ENCODE data around the gene TSPO. TPM values are rescaled to one million over a fixed set of nuclear protein-coding genes. Genes with fewer than 3 reads are reported as not detected.

TSPO gene
- total and polyA plus RNA-seq, 2 experiments from 2014 or later, result 34.6 to 44.7 TPM

GRCh38 chr22:43174941-43175531, 23.7 kb downstream of the TSPO start:
- H3K4me1 Mint-ChIP-seq, result no peaks in the 10 kb centered on the region
- no peaks in the 10 kb centered on the region for H3F3A ChIP-seq (replicated peaks; ENCODE audit: low read depth)
- TF ChIP-seq ETS1 (IDR thresholded peaks at IDR 0.05) (no peak), NANOG (IDR thresholded peaks at IDR 0.05; ENCODE audit: borderline replicate concordance) (no peak)
- TF ChIP-seq, protein P1, sequence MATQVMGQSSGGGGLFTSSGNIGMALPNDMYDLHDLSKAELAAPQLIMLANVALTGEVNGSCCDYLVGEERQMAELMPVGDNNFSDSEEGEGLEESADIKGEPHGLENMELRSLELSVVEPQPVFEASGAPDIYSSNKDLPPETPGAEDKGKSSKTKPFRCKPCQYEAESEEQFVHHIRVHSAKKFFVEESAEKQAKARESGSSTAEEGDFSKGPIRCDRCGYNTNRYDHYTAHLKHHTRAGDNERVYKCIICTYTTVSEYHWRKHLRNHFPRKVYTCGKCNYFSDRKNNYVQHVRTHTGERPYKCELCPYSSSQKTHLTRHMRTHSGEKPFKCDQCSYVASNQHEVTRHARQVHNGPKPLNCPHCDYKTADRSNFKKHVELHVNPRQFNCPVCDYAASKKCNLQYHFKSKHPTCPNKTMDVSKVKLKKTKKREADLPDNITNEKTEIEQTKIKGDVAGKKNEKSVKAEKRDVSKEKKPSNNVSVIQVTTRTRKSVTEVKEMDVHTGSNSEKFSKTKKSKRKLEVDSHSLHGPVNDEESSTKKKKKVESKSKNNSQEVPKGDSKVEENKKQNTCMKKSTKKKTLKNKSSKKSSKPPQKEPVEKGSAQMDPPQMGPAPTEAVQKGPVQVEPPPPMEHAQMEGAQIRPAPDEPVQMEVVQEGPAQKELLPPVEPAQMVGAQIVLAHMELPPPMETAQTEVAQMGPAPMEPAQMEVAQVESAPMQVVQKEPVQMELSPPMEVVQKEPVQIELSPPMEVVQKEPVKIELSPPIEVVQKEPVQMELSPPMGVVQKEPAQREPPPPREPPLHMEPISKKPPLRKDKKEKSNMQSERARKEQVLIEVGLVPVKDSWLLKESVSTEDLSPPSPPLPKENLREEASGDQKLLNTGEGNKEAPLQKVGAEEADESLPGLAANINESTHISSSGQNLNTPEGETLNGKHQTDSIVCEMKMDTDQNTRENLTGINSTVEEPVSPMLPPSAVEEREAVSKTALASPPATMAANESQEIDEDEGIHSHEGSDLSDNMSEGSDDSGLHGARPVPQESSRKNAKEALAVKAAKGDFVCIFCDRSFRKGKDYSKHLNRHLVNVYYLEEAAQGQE (IDR thresholded peaks at IDR 0.05; ENCODE audit: unreplicated experiment), result no peak
- H3K9me3 Mint-ChIP-seq, result no peaks in the 10 kb centered on the region; the same call in 2 of the 3 replicates
- no peaks in the 10 kb centered on the region for H3K27me3 ChIP-seq (ENCODE audit: insufficient read depth)
- peaks cover 78% of the 10 kb centered on the region for H3K36me3 Mint-ChIP-seq (ENCODE audit: low read depth)
- no peak overlapping the region for H3K27ac ChIP-seq (ENCODE audit: low read depth)
- peaks cover 13% of the 10 kb centered on the region; the same call in 1 of the 2 replicates for H3K36me3 ChIP-seq (ENCODE audit: insufficient read depth)
- no peak overlapping the region for H3K4me2 ChIP-seq
- H3K4me1 ChIP-seq (ENCODE audit: insufficient read depth), result no peaks in the 10 kb centered on the region
- H3K79me2 ChIP-seq (replicated peaks; ENCODE audit: insufficient read depth), result no peaks in the 10 kb centered on the region
- H3K4me3 Mint-ChIP-seq, result no peak overlapping the region
- ATAC-seq (no peak), DNase-seq (ENCODE audit: low spot score) (no peak)
- peaks cover 10% of the 10 kb centered on the region for H3K27me3 Mint-ChIP-seq (ENCODE audit: insufficient read depth, low read depth, poor library complexity)
- H2AFZ ChIP-seq, result no peak overlapping the region
- H3K4me3 ChIP-seq, result no peak overlapping the region
- no peak overlapping the region for H3K27ac Mint-ChIP-seq
- no peaks in the 10 kb centered on the region; the same call in 1 of the 2 replicates for H4K20me1 ChIP-seq (replicated peaks; ENCODE audit: insufficient read depth)
- no peaks in the 10 kb centered on the region for H3K9me2 ChIP-seq (ENCODE audit: insufficient read depth)

- no peak overlapping the region for H3K4me3 Mint-ChIP-seq
- H3K4me1 ChIP-seq (ENCODE audit: insufficient read depth), result no peaks in the 10 kb centered on the region
- H2AFZ ChIP-seq, result no peak overlapping the region
- H3K27me3 Mint-ChIP-seq (ENCODE audit: insufficient read depth, low read depth, poor library complexity), result peaks cover 10% of the 10 kb centered on the region
- no peak overlapping the region for H3K4me2 ChIP-seq
- ATAC-seq, result no peak
- no peak overlapping the region for H3K27ac Mint-ChIP-seq
- no peaks in the 10 kb centered on the region for H3K4me1 Mint-ChIP-seq
- no peaks in the 10 kb centered on the region for H3K9me2 ChIP-seq (ENCODE audit: insufficient read depth)
- H3K9me3 Mint-ChIP-seq, result no peaks in the 10 kb centered on the region; the same call in 2 of the 3 replicates
- no peaks in the 10 kb centered on the region for H3K27me3 ChIP-seq (ENCODE audit: insufficient read depth)
- H3K79me2 ChIP-seq (replicated peaks; ENCODE audit: insufficient read depth), result no peaks in the 10 kb centered on the region
- H3K36me3 Mint-ChIP-seq (ENCODE audit: low read depth), result peaks cover 78% of the 10 kb centered on the region
- no peak overlapping the region for H3K27ac ChIP-seq (ENCODE audit: low read depth)
- no peaks in the 10 kb centered on the region; the same call in 1 of the 2 replicates for H4K20me1 ChIP-seq (replicated peaks; ENCODE audit: insufficient read depth)
- H3F3A ChIP-seq (replicated peaks; ENCODE audit: low read depth), result no peaks in the 10 kb centered on the region
- H3K36me3 ChIP-seq (ENCODE audit: insufficient read depth), result peaks cover 11% of the 10 kb centered on the region; the same call in 1 of the 2 replicates
- no peak for DNase-seq (ENCODE audit: low spot score)
- no peak overlapping the region for H3K4me3 ChIP-seq
- TF ChIP-seq, protein P1 (IDR thresholded peaks at IDR 0.05; ENCODE audit: unreplicated experiment), result no peak
- TF ChIP-seq CREB1 (CRISPR knock-in tag; IDR thresholded peaks at IDR 0.05; ENCODE audit: low read depth), result no peak
- TF ChIP-seq POLR2AphosphoS5 (IDR thresholded peaks at IDR 0.05; ENCODE audit: low read depth), result no peak
- TF ChIP-seq NANOG (IDR thresholded peaks at IDR 0.05; ENCODE audit: borderline replicate concordance), result no peak
- TF ChIP-seq EZH2phosphoT487 (IDR thresholded peaks at IDR 0.05; ENCODE audit: unreplicated experiment), result no peak
- TF ChIP-seq ZNF331 (CRISPR knock-in tag; IDR thresholded peaks at IDR 0.05; ENCODE audit: low read depth), result no peak
- no peak for TF ChIP-seq STAT1 (IDR thresholded peaks at IDR 0.05; ENCODE audit: unreplicated experiment)
- TF ChIP-seq, protein P2, sequence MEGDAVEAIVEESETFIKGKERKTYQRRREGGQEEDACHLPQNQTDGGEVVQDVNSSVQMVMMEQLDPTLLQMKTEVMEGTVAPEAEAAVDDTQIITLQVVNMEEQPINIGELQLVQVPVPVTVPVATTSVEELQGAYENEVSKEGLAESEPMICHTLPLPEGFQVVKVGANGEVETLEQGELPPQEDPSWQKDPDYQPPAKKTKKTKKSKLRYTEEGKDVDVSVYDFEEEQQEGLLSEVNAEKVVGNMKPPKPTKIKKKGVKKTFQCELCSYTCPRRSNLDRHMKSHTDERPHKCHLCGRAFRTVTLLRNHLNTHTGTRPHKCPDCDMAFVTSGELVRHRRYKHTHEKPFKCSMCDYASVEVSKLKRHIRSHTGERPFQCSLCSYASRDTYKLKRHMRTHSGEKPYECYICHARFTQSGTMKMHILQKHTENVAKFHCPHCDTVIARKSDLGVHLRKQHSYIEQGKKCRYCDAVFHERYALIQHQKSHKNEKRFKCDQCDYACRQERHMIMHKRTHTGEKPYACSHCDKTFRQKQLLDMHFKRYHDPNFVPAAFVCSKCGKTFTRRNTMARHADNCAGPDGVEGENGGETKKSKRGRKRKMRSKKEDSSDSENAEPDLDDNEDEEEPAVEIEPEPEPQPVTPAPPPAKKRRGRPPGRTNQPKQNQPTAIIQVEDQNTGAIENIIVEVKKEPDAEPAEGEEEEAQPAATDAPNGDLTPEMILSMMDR (conservative IDR thresholded peaks at IDR 0.05; ENCODE audit: low read depth in 2 of 2), result no peak
- TF ChIP-seq ETS1 (IDR thresholded peaks at IDR 0.05), result no peak
- no peak for TF ChIP-seq ZNF114 (CRISPR knock-in tag; IDR thresholded peaks at IDR 0.05)
- no peak for TF ChIP-seq EZH2 (IDR thresholded peaks at IDR 0.05; ENCODE audit: low read depth, unreplicated experiment)
- no peak for TF ChIP-seq JUNB (IDR thresholded peaks at IDR 0.05; ENCODE audit: unreplicated experiment)
These were observed 24.7 kb downstream of the TSPO start for GRCh38 chr22:43176090-43176489.
